Liver (tissue), 9 donors: ENCODE measurements around the gene SRCAP. TPM values are rescaled to one million over a fixed set of nuclear protein-coding genes. Genes with fewer than 3 reads are reported as not detected.
A peak's percentile ranks its signal among the peaks of the same experiment; 100 is the strongest.

Experiments used
- DNase-seq: peaks from one replicate; pipeline ENCODE4 v3.0.0-alpha.2; 2017; ENCODE audit warnings: low spot score
- H3K27ac ChIP-seq, 2 donors: one replicate each; pipeline ENCODE4 v1.7.0; 2013; ENCODE audit warnings: inconsistent platforms in 2 of 2, low read length in 2 of 2, control low read depth in 1 of 2, low read depth in 1 of 2, mild to moderate bottlenecking in 1 of 2
- H3K27me3 ChIP-seq, 4 donors: one replicate each; pipeline versions ENCODE4 v1.6.1 to v1.7.0; 2013; ENCODE audit warnings: low read length in 3 of 4, inconsistent platforms in 1 of 4, mild to moderate bottlenecking in 1 of 4, moderate library complexity in 1 of 4; ENCODE audit not compliant: control insufficient read depth in 4 of 4, insufficient read depth in 4 of 4
- H3K36me3 ChIP-seq, 4 donors: one replicate each; pipeline versions ENCODE4 v1.6.1 to v1.7.0; 2013; ENCODE audit warnings: low read length in 3 of 4, mild to moderate bottlenecking in 3 of 4, low read depth in 1 of 4, moderate library complexity in 1 of 4; ENCODE audit not compliant: control insufficient read depth in 4 of 4, insufficient read depth in 3 of 4
- H3K4me1 ChIP-seq, 4 donors: one replicate each; pipeline versions ENCODE4 v1.6.1 to v1.7.0; 2013; ENCODE audit warnings: low read length in 3 of 4, mild to moderate bottlenecking in 3 of 4, moderate library complexity in 1 of 4; ENCODE audit not compliant: control insufficient read depth in 4 of 4, insufficient read depth in 4 of 4
- H3K4me3 ChIP-seq, 3 donors: one replicate each; pipeline versions ENCODE4 v1.6.1 to v1.7.0; 2013; ENCODE audit warnings: low read length in 3 of 3, control low read depth in 1 of 3, low read depth in 1 of 3, mild to moderate bottlenecking in 1 of 3
- H3K9ac ChIP-seq, 2 donors: one replicate each; pipeline ENCODE4 v1.7.0; 2013; ENCODE audit warnings: low read length in 2 of 2, mild to moderate bottlenecking in 2 of 2, moderate library complexity in 2 of 2, control low read depth in 1 of 2, low read depth in 1 of 2
- H3K9me3 ChIP-seq, 4 donors: one replicate each; pipeline versions ENCODE4 v1.6.1 to v1.7.0; 2013; ENCODE audit warnings: low read length in 3 of 4; ENCODE audit not compliant: control insufficient read depth in 4 of 4
- EGR1 ChIP-seq, 2 donors: IDR thresholded peaks; 2 replicates each; pipeline ENCODE4 v1.6.1; 2016 to 2018; ENCODE audit warnings: antibody characterized with exemption in 2 of 2, low read depth in 2 of 2
- FOXA1 ChIP-seq: IDR thresholded peaks from 2 replicates; pipeline ENCODE4 v1.6.1; 2016; ENCODE audit warnings: antibody characterized with exemption
- FOXA2 ChIP-seq: IDR thresholded peaks from 2 replicates; pipeline ENCODE4 v1.6.1; 2016; ENCODE audit warnings: antibody characterized with exemption
- GABPA ChIP-seq, 2 donors: IDR thresholded peaks in 1 of 2; conservative IDR thresholded peaks in 1 of 2; 2 replicates each; pipeline ENCODE4 v1.6.1; 2016; ENCODE audit warnings: antibody characterized with exemption in 2 of 2, mild to moderate bottlenecking in 1 of 2, moderate library complexity in 1 of 2
- HNF4A ChIP-seq, 2 donors: conservative IDR thresholded peaks; 2 replicates each; pipeline ENCODE4 v1.6.1; 2016; ENCODE audit warnings: antibody characterized with exemption in 2 of 2, mild to moderate bottlenecking in 2 of 2
- HNF4G ChIP-seq: IDR thresholded peaks from 2 replicates; pipeline ENCODE4 v1.6.1; 2016; ENCODE audit warnings: antibody characterized with exemption
- JUND ChIP-seq, 2 donors: IDR thresholded peaks; 2 replicates each; pipeline ENCODE4 v1.6.1; 2016; ENCODE audit warnings: antibody characterized with exemption in 2 of 2
- NR2F2 ChIP-seq: IDR thresholded peaks from 2 replicates; pipeline ENCODE4 v1.6.1; 2016; ENCODE audit warnings: antibody characterized with exemption
- RAD21 ChIP-seq, 2 donors: IDR thresholded peaks; 2 replicates each; pipeline ENCODE4 v1.6.1; 2016; ENCODE audit warnings: antibody characterized with exemption in 2 of 2, mild to moderate bottlenecking in 2 of 2
- RXRA ChIP-seq, 2 donors: IDR thresholded peaks; 2 replicates each; pipeline ENCODE4 v1.6.1; 2017 to 2018; ENCODE audit warnings: antibody characterized with exemption in 2 of 2, mild to moderate bottlenecking in 1 of 2
- SP1 ChIP-seq: IDR thresholded peaks from 2 replicates; pipeline ENCODE4 v1.6.1; 2018; ENCODE audit warnings: antibody characterized with exemption, mild to moderate bottlenecking
- TAF1 ChIP-seq: conservative IDR thresholded peaks from 2 replicates; pipeline ENCODE4 v1.6.1; 2016; ENCODE audit warnings: antibody characterized with exemption, mild to moderate bottlenecking
- YY1 ChIP-seq: IDR thresholded peaks from 2 replicates; pipeline ENCODE4 v1.6.1; 2016; ENCODE audit warnings: antibody characterized with exemption, mild to moderate bottlenecking
- WGBS: extraction: QIAGEN DNeasy Blood & Tissue Kit; methylation state at CpG from one replicate; pipeline ENCODE4 v1.1.7; 2013; 5-methylcytosine and 5-hydroxymethylcytosine counted together
- polyA plus RNA-seq, 2 donors: library from polyadenylated mRNA; stranded (reverse) in 1 of 2; unstranded in 1 of 2; fragments of 200-250 nt in 1 of 2; fragments of >200 nt in 1 of 2; fragmentation: Nextera tagmentation in 1 of 2; extraction: Ambion mirVana in 1 of 2; gene quantifications; one replicate each; pipeline versions ENCODE4 v1.2.1 to v1.2.3, GENCODE V29; 2013 to 2015
- total RNA-seq, 2 donors: library from RNA; depleted of rRNA; stranded (reverse); fragments of >200 nt; gene quantifications; one replicate each; pipeline ENCODE4 v1.2.3, GENCODE V29; 2014
- TF ChIP-seq, protein P1 (sequence below): IDR thresholded peaks from 2 replicates; pipeline ENCODE4 v1.6.1; 2016; ENCODE audit warnings: antibody characterized with exemption
- TF ChIP-seq, protein P2 (sequence below): IDR thresholded peaks from 2 replicates; pipeline ENCODE4 v1.6.1; 2016; ENCODE audit warnings: antibody characterized with exemption
- TF ChIP-seq, protein P3 (sequence below): fragments of 150-350 bp; IDR thresholded peaks from 2 replicates; pipeline ENCODE4 v1.5.1; 2017; ENCODE audit warnings: improper control_type of control experiment, low read depth, low read length; ENCODE audit not compliant: missing input control
- TF ChIP-seq, protein P4 (sequence below): IDR thresholded peaks from 2 replicates; pipeline ENCODE4 v1.6.1; 2016; ENCODE audit warnings: antibody characterized with exemption, mild to moderate bottlenecking
- TF ChIP-seq, protein P5 (sequence below): IDR thresholded peaks from 2 replicates; pipeline ENCODE4 v1.6.1; 2016; ENCODE audit warnings: antibody characterized with exemption
- donor health status: healthy.
- donor health status: healthy.
- donor health status: healthy.
- donor health status: healthy.
- donor health status: healthy.

The SRCAP gene
- total and polyA plus RNA-seq, 4 donors, result 7.6 to 27.7 (median 17.7) TPM

DNA sequence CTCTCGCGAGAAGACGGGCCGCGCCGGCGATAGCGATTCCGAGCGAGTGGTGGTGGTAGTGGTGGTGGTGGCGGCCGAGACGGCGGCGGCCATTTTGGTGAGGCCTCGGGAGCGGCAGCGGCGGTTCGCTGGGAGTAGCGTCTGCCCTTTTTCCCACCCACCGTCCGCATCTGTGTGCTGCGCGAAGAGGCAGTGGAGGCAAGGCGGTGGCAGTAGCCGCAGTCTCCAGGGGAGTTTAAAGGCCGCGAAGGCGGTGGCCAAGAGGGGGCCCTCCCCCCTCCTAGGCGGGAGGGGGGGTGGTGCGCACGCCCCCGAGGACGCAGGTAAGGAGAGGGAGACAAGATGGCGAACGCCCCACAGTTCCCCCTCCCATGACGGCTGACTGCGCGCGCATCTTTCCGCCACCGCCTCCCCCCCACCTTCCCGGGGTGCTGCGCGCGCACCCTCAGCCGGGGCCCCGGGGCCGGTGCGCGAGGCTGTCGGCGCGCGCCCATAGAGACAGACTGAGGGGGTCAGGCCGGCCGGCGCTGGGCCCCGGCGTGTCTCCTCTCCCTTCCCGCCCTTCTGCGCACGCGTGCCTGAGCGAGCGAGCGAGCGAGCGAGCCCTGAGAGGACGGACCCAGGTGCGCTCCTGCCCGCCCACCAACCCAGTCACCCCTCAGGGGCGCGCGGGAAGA is 694 bp upstream of the SRCAP start:
- WGBS, result 1% methylated on average over 76 of the region's 76 CpGs
- Histone ChIP-seq H3K9ac (peak overlapping the region; percentile 83 to 91), H3K27me3 (no peaks in the 10 kb centered on the region), H3K4me1 (peaks cover 0 to 24% (median 21%) of the 10 kb centered on the region in 4 donors), H3K9me3 (no peaks in the 10 kb centered on the region), H3K36me3 (peaks cover 3 to 16% (median 10%) of the 10 kb centered on the region in 4 donors), H3K27ac (peak overlapping the region; percentile 100), H3K4me3 (peak overlapping the region; percentile 60 to 82 (median 81))
- DNase-seq, result peak; percentile 97
- TF ChIP-seq RAD21 (IDR thresholded peaks at IDR 0.05) (no peak), SP1 (peak; percentile 60), HNF4G (no peak), FOXA1 (no peak), RXRA (IDR thresholded peaks at IDR 0.05) (peak in 1 of 2 donors; percentile 40), NR2F2 (peak; percentile 9), HNF4A (conservative IDR thresholded peaks at IDR 0.05) (peak in 1 of 2 donors; percentile 21), FOXA2 (no peak), TAF1 (peak; percentile 70), EGR1 (IDR thresholded peaks at IDR 0.05; ENCODE audit: low read depth in 2 of 2) (peak in 1 of 2 donors; percentile 46), JUND (IDR thresholded peaks at IDR 0.05) (no peak), YY1 (peak; percentile 99), GABPA (IDR thresholded peaks at IDR 0.05 in 1 of 2, conservative IDR thresholded peaks at IDR 0.05 in 1 of 2) (peak in 1 of 2 donors; percentile 61)
- TF ChIP-seq, protein P1, sequence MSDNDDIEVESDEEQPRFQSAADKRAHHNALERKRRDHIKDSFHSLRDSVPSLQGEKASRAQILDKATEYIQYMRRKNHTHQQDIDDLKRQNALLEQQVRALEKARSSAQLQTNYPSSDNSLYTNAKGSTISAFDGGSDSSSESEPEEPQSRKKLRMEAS, result no peak
- TF ChIP-seq, protein P2, sequence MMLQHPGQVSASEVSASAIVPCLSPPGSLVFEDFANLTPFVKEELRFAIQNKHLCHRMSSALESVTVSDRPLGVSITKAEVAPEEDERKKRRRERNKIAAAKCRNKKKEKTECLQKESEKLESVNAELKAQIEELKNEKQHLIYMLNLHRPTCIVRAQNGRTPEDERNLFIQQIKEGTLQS, result no peak
- TF ChIP-seq, protein P3, sequence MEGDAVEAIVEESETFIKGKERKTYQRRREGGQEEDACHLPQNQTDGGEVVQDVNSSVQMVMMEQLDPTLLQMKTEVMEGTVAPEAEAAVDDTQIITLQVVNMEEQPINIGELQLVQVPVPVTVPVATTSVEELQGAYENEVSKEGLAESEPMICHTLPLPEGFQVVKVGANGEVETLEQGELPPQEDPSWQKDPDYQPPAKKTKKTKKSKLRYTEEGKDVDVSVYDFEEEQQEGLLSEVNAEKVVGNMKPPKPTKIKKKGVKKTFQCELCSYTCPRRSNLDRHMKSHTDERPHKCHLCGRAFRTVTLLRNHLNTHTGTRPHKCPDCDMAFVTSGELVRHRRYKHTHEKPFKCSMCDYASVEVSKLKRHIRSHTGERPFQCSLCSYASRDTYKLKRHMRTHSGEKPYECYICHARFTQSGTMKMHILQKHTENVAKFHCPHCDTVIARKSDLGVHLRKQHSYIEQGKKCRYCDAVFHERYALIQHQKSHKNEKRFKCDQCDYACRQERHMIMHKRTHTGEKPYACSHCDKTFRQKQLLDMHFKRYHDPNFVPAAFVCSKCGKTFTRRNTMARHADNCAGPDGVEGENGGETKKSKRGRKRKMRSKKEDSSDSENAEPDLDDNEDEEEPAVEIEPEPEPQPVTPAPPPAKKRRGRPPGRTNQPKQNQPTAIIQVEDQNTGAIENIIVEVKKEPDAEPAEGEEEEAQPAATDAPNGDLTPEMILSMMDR, result no peak
- TF ChIP-seq, protein P4, sequence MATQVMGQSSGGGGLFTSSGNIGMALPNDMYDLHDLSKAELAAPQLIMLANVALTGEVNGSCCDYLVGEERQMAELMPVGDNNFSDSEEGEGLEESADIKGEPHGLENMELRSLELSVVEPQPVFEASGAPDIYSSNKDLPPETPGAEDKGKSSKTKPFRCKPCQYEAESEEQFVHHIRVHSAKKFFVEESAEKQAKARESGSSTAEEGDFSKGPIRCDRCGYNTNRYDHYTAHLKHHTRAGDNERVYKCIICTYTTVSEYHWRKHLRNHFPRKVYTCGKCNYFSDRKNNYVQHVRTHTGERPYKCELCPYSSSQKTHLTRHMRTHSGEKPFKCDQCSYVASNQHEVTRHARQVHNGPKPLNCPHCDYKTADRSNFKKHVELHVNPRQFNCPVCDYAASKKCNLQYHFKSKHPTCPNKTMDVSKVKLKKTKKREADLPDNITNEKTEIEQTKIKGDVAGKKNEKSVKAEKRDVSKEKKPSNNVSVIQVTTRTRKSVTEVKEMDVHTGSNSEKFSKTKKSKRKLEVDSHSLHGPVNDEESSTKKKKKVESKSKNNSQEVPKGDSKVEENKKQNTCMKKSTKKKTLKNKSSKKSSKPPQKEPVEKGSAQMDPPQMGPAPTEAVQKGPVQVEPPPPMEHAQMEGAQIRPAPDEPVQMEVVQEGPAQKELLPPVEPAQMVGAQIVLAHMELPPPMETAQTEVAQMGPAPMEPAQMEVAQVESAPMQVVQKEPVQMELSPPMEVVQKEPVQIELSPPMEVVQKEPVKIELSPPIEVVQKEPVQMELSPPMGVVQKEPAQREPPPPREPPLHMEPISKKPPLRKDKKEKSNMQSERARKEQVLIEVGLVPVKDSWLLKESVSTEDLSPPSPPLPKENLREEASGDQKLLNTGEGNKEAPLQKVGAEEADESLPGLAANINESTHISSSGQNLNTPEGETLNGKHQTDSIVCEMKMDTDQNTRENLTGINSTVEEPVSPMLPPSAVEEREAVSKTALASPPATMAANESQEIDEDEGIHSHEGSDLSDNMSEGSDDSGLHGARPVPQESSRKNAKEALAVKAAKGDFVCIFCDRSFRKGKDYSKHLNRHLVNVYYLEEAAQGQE, result peak; percentile 89
- TF ChIP-seq, protein P5, sequence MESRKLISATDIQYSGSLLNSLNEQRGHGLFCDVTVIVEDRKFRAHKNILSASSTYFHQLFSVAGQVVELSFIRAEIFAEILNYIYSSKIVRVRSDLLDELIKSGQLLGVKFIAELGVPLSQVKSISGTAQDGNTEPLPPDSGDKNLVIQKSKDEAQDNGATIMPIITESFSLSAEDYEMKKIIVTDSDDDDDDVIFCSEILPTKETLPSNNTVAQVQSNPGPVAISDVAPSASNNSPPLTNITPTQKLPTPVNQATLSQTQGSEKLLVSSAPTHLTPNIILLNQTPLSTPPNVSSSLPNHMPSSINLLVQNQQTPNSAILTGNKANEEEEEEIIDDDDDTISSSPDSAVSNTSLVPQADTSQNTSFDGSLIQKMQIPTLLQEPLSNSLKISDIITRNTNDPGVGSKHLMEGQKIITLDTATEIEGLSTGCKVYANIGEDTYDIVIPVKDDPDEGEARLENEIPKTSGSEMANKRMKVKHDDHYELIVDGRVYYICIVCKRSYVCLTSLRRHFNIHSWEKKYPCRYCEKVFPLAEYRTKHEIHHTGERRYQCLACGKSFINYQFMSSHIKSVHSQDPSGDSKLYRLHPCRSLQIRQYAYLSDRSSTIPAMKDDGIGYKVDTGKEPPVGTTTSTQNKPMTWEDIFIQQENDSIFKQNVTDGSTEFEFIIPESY, result peak; percentile 100
